HEK293T (cell line): Measurements from ENCODE around the gene DCPS.
A peak's percentile ranks its signal among the peaks of the same experiment; 100 is the strongest.

ENCODE experiments used
- CTCF ChIA-PET: fragments of 350-600 bp; formaldehyde crosslinking; extraction: SDS; loops from one replicate; lab custom pipeline; 2021; ENCODE audit warnings: antibody characterized with exemption, inconsistent platforms; lab: Yijun Ruan, JAX
- POLR2A ChIA-PET: fragments of 350-600 bp; formaldehyde crosslinking; extraction: SDS; loops from one replicate; lab custom pipeline; 2020; ENCODE audit warnings: antibody characterized with exemption, inconsistent platforms; lab: Yijun Ruan, JAX
- DNase-seq: peaks from one replicate; pipeline ENCODE4 v3.0.0; 2012; ENCODE audit warnings: mixed read lengths; ENCODE audit errors: extremely low spot score
- ARNT ChIP-seq: fragments of 450-650 bp; IDR thresholded peaks from 2 replicates; pipeline ENCODE4 v1.6.1; 2017; ENCODE audit warnings: mild to moderate bottlenecking
- BHLHE40 ChIP-seq: fragments of 450-650 bp; IDR thresholded peaks from 2 replicates; pipeline ENCODE4 v1.6.1; 2016; ENCODE audit warnings: mild to moderate bottlenecking, moderate library complexity, borderline replicate concordance
- CTBP1 ChIP-seq: fragments of 450-650 bp; IDR thresholded peaks from 2 replicates; pipeline ENCODE4 v1.6.1; 2016; ENCODE audit warnings: borderline replicate concordance
- ELF4 ChIP-seq: fragments of 450-650 bp; IDR thresholded peaks from 2 replicates; pipeline ENCODE4 v1.6.1; 2017; ENCODE audit warnings: antibody characterized with exemption
- FOXA1 ChIP-seq: fragments of 450-650 bp; IDR thresholded peaks from 2 replicates; pipeline ENCODE4 v1.6.1; 2016; ENCODE audit warnings: mild to moderate bottlenecking
- FOXK2 ChIP-seq: fragments of 450-650 bp; IDR thresholded peaks from 2 replicates; pipeline ENCODE4 v1.6.1; 2016; ENCODE audit warnings: mild to moderate bottlenecking
- FOXM1 ChIP-seq: fragments of 450-650 bp; IDR thresholded peaks from 2 replicates; pipeline ENCODE4 v1.6.1; 2017; ENCODE audit warnings: mild to moderate bottlenecking, borderline replicate concordance
- HDGF ChIP-seq: fragments of 450-650 bp; IDR thresholded peaks from 2 replicates; pipeline ENCODE4 v1.6.1; 2017; ENCODE audit warnings: antibody characterized with exemption, borderline replicate concordance
- L3MBTL2 ChIP-seq: fragments of 450-650 bp; conservative IDR thresholded peaks from 2 replicates; pipeline ENCODE4 v1.6.1; 2016; ENCODE audit warnings: mild to moderate bottlenecking
- LEF1 ChIP-seq: fragments of 450-650 bp; IDR thresholded peaks from 2 replicates; pipeline ENCODE4 v1.6.1; 2017; ENCODE audit warnings: mild to moderate bottlenecking, borderline replicate concordance
- NFRKB ChIP-seq: fragments of 450-650 bp; IDR thresholded peaks from 2 replicates; pipeline ENCODE4 v1.6.1; 2016; ENCODE audit warnings: mild to moderate bottlenecking, moderate library complexity
- SP1 ChIP-seq: fragments of 450-650 bp; IDR thresholded peaks from 2 replicates; pipeline ENCODE4 v1.6.1; 2017
- SUZ12 ChIP-seq: fragments of 450-650 bp; IDR thresholded peaks from 2 replicates; pipeline ENCODE4 v1.6.1; 2016; ENCODE audit warnings: mild to moderate bottlenecking
- TARDBP ChIP-seq: fragments of 450-650 bp; IDR thresholded peaks from 2 replicates; pipeline ENCODE4 v1.6.1; 2016
- ZNF384 ChIP-seq: fragments of 450-650 bp; IDR thresholded peaks from 2 replicates; pipeline ENCODE4 v1.6.1; 2016
- TF ChIP-seq, protein P1 (sequence below): fragments of 450-650 bp; IDR thresholded peaks from 2 replicates; pipeline ENCODE4 v1.6.1; 2016

Gene DCPS

DNA sequence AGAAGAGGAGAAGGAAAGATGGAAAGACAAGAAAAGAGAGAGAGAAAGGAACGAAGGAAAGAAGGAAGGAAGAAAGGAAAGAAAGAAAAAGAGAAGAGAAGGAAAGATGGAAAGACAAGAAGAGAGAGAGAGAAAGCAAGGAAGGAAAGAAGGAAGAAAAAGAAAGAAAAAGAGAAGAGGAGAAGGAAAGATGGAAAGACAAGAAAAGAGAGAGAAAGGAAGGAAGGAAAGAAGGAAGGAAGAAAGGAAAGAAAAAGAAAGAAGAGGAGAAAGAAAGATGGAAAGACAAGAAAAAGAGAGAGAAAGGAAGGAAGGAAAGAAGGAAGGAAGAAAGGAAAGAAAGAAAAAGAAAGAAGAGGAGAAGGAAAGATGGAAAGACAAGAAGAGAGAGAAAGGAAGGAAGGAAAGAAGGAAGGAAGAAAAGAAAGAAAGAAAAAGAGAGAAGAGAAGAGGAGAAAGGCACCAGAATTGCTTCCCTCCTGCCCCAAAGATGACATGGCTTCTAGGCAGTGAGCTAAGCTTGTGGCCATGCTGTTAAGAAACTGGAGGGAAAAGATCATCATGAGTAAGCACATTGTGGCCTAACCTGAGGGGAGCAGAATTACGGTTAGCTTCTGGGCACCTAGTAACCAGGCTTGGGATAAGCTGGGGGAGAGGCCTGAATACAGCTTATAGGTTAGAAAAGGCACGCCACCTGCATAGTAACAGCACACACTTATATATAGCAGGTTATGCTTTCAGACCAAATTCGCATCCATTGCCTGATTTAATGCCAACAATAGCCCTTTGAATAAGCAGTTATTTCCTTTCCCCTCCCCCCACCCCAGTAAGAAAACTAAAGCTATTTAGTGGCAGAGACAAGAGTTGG is 49.3 kb downstream of the DCPS start:
- TF ChIP-seq HDGF, result no peak
- TF ChIP-seq L3MBTL2, result peak; percentile 61
- CTCF ChIA-PET, result no interaction called here
- DNase-seq, result no peak
- POLR2A ChIA-PET, result interaction anchor here (1.4 kb wide), 1 partner anchor 11 kb away, joined by 3 read pairs; no protein-coding TSS in a partner anchor

DNA sequence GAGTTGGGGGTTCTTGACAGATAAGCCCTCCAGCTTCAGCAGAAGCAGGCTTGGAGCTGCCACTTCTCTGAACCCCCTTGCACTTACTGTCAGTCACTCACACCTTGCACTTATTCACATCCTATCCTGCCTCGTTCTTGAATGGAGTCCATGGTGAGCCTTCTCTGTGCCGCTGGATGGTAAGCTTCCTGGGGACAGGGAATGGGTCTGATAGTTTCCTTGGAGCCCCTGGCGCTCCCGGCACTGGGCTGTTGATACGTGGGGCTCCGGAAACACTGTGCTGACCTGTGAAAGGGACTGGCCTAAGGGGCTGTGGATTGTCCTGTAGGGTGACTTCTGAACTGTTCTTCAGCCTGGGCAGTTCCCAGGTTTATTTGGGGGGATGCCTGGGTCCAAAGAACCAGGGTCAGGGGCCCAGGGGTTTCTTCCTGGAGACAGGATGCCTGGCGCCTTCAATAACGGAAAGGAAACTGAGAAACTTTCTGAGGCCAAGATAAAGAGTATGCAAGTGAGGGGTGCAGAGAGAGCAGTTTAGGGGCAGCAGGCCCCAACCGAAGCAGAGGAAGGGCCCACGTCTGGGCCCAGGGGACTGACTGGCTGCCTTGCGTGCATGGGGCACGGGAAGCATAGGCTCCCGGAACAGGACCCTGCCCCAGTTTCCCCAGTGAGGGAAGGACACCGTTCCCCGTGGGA is 50.9 kb downstream of the DCPS start:
- CTCF ChIA-PET, result interaction anchor here (0.6 kb wide), 1 partner anchor 1973 kb away, joined by 3 read pairs; no protein-coding TSS in a partner anchor
- TF ChIP-seq BHLHE40, result no peak
- TF ChIP-seq FOXK2, result no peak
- no peak for TF ChIP-seq L3MBTL2
- TF ChIP-seq LEF1, result no peak
- no peak for TF ChIP-seq TARDBP
- no peak for TF ChIP-seq CTBP1
- TF ChIP-seq ARNT, result no peak
- TF ChIP-seq SP1, result no peak
- no peak for TF ChIP-seq FOXM1
- TF ChIP-seq FOXA1, result no peak
- no peak for TF ChIP-seq NFRKB
- TF ChIP-seq SUZ12, result no peak
- no peak for TF ChIP-seq HDGF
- no peak for TF ChIP-seq ELF4
- no peak for TF ChIP-seq ZNF384
- TF ChIP-seq, protein P1, sequence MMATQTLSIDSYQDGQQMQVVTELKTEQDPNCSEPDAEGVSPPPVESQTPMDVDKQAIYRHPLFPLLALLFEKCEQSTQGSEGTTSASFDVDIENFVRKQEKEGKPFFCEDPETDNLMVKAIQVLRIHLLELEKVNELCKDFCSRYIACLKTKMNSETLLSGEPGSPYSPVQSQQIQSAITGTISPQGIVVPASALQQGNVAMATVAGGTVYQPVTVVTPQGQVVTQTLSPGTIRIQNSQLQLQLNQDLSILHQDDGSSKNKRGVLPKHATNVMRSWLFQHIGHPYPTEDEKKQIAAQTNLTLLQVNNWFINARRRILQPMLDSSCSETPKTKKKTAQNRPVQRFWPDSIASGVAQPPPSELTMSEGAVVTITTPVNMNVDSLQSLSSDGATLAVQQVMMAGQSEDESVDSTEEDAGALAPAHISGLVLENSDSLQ, result no peak
- DNase-seq, result no peak
- POLR2A ChIA-PET, result interaction anchor here (1.0 to 1.4 kb wide), 5 partner anchors 9 to 125 kb away, joined by 3 to 6 read pairs (median 6); partner anchors contain the start of gene DCPS

DNA sequence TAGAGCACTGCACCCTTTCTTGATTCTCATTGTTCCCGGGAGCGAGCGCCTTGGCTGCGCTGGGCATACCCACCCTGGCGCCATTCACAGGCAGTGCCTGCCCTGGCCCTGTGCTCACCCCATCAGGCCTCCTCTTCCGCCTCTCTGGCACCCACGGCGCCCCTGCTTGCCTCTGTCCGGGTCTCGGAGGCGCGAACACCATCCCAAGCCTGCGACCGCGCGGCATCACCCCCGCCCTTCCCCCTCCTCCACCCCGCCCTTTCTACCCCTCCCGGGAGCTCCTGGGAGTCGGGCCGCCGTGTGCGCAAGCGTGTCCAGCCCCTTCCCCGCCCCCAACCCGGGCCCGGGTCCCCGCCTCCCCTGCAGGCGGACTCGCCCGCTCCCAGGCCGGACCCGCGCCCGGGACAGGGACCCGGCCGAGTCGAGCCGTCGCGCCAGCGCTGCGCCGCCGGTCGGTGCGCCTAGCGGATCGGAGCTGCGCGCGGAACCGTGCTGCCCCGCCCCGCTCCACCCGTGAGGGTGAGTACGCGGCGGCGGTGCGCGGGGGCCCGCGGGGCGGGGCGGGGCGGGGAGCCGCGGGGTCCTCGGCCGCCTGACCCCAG is 51.6 kb downstream of the DCPS start, which contains the start of gene ST3GAL4:
Gene ST3GAL4 (plus strand): TSS at position 363 of the 602 bp plus-strand sequence. CDS start 50,470 bp downstream, outside the sequence.
- ChIA-PET CTCF (interaction anchor here (0.6 kb wide), 1 partner anchor 1973 kb away, joined by 3 read pairs; no protein-coding TSS in a partner anchor), POLR2A (interaction anchor here (0.7 to 1.4 kb wide), 7 partner anchors 8 to 125 kb away, joined by 3 to 6 read pairs (median 3); partner anchors contain the start of genes DCPS, FOXRED1 and SRPRA)
- TF ChIP-seq FOXM1 (no peak), FOXK2 (no peak), FOXA1 (no peak), SP1 (no peak), L3MBTL2 (no peak), ZNF384 (no peak), ELF4 (no peak), ARNT (no peak), HDGF (no peak), LEF1 (no peak), TARDBP (no peak), BHLHE40 (no peak), SUZ12 (no peak)
- TF ChIP-seq, protein P1, result no peak
- peak; percentile 89 for DNase-seq

DNA sequence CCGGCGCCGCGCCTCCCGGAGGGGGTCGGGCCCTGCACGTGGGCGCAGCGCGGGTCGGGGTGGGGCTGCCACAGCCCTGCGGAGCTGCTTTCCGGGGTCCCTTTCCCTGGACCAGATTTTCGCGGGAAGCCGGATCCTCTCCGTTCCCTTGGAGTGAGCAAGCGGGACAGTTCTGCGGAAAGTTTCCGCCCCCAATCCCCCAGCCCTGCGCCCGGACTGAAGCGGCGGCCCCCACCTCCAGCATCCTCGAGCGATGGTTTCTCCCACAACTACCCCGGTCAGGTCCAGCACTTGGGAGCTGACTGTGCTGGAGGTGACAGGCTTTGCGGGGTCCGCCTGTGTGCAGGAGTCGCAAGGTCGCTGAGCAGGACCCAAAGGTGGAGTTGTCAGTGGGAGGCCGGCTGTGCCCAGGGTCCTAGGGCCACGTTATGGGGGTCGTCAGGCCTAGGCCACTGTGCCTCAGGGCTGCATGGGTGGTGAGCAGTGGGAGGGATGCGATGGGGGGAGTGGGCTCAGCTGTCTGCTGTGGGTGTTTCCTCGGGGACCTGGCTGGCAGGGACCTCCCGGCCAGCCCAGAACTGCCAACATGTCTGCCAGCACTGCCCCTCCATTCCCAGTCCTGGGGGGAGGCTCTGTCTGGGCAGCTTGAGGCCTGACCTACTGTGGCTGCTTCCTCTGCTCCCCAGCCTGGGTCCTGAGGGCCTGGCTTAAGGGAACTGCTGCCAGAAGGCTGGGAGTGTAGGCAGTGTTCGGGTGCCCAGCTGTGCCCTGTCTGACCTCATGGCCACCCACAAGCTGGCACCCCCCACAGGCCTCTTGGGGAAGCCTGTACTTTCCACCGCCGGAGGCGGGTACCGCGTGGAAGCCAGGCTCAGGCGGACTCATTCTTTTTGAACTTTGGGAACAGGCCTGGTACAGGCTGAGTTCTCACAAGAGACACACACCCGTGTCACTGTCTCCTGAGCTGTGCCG is 52.4 kb downstream of the DCPS start:
- CTCF ChIA-PET, result no interaction called here
- POLR2A ChIA-PET, result interaction anchor here (0.7 to 1.4 kb wide), 8 partner anchors 8 to 124 kb away, joined by 3 to 6 read pairs (median 4); partner anchors contain the start of genes DCPS, FOXRED1 and SRPRA
- TF ChIP-seq, protein P1, result no peak
- TF ChIP-seq L3MBTL2 (peak; percentile 42), TARDBP (no peak), ARNT (no peak), FOXK2 (no peak)
- DNase-seq, result peak; percentile 40
